Lower leg skin (tissue), 3 donors: ENCODE data around the gene C6orf62.

Source experiments
- CTCF ChIP-seq, 3 donors: fragments of 450-650 bp; IDR thresholded peaks; one replicate each; pipeline ENCODE4 v1.5.1; 2016; ENCODE audit warnings: antibody characterized with exemption in 3 of 3, mild to moderate bottlenecking in 3 of 3, moderate library complexity in 2 of 3
- POLR2A ChIP-seq, 2 donors: fragments of 450-650 bp; IDR thresholded peaks; one replicate each; pipeline ENCODE4 v1.6.1; 2016 to 2017; ENCODE audit warnings: antibody characterized with exemption in 2 of 2, mild to moderate bottlenecking in 1 of 2, moderate library complexity in 1 of 2

- no peak for TF ChIP-seq CTCF (IDR thresholded peaks at IDR 0.05)
- TF ChIP-seq POLR2A (IDR thresholded peaks at IDR 0.05), result no peak
Measured at GRCh38 chr6:24760210-24760609, 41.3 kb upstream of the C6orf62 start.
